Measurements from ENCODE around the gene SDF2L1. TPM values are rescaled to one million over a fixed set of nuclear protein-coding genes. Genes with fewer than 3 reads are reported as not detected.
"Not testable (repeated sequence)": the region's sequence is repeated elsewhere in the genome, so short reads cannot be mapped to it uniquely, and the experiment has no call there.

Gene SDF2L1
- total RNA-seq, 1 donor from 2014 or later, result 36.1 TPM

DNA sequence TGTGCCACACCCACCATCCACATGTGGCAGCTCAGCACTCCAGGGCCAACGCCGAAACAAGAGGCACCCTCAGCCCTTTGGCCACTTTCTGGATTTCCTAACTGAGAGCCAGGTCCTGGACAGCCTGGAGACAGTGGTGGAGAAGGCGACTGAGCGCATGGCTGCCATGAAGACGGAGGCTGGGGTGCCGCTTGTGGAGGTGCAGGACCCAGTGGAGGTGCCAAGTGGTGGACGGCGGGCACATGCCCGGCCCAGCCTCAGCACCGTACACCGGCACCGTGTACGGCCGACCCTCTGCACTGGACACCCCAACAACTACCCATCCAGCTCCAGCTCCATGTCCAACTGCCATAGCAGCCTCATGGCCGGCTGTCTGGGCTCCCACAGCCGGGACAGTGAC lies 8.0 kb upstream of the SDF2L1 start:
- DNase-seq, result no peak
- Histone ChIP-seq H3K4me1 (peaks cover 7% of the 10 kb centered on the region), H3K27me3 (ENCODE audit: low read depth) (no peaks in the 10 kb centered on the region), H3K27ac (no peak overlapping the region), H3K9me3 (no peaks in the 10 kb centered on the region), H3K4me3 (no peak overlapping the region), H3K36me3 (no peaks in the 10 kb centered on the region)
- TF ChIP-seq, protein P1, sequence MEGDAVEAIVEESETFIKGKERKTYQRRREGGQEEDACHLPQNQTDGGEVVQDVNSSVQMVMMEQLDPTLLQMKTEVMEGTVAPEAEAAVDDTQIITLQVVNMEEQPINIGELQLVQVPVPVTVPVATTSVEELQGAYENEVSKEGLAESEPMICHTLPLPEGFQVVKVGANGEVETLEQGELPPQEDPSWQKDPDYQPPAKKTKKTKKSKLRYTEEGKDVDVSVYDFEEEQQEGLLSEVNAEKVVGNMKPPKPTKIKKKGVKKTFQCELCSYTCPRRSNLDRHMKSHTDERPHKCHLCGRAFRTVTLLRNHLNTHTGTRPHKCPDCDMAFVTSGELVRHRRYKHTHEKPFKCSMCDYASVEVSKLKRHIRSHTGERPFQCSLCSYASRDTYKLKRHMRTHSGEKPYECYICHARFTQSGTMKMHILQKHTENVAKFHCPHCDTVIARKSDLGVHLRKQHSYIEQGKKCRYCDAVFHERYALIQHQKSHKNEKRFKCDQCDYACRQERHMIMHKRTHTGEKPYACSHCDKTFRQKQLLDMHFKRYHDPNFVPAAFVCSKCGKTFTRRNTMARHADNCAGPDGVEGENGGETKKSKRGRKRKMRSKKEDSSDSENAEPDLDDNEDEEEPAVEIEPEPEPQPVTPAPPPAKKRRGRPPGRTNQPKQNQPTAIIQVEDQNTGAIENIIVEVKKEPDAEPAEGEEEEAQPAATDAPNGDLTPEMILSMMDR (IDR thresholded peaks at IDR 0.05), result no peak
- intact Hi-C loops (cut with DNase I), result no loop called here
- ATAC-seq, result no peak

DNA sequence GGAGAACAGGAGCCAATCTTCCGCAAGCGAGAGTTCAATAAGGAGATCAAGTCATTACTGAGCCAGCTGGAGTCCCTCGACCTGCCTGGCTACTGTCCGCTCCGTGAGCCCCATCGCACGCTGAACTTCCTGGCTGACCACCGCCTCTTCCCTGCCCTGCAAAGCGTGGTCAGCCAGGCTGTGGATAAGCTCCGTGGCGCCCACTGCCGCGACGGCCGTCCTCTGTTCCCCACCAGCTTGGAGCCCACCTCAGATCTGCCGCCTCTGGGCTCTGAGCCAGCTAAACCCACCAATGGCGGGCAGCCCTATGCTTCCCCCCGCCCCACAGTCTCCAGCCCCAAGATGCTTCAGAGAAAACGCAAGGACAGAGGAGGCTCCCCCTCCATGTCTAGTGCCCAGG lies 7.3 kb upstream of the SDF2L1 start:
- Histone ChIP-seq H3K27me3 (ENCODE audit: low read depth) (no peaks in the 10 kb centered on the region), H3K9me3 (no peaks in the 10 kb centered on the region), H3K4me1 (peaks cover 4% of the 10 kb centered on the region), H3K36me3 (no peaks in the 10 kb centered on the region), H3K4me3 (no peak overlapping the region), H3K27ac (no peak overlapping the region)
- intact Hi-C loops (cut with DNase I), result no loop called here
- TF ChIP-seq, protein P1 (IDR thresholded peaks at IDR 0.05), result no peak
- DNase-seq (no peak), ATAC-seq (no peak)

DNA sequence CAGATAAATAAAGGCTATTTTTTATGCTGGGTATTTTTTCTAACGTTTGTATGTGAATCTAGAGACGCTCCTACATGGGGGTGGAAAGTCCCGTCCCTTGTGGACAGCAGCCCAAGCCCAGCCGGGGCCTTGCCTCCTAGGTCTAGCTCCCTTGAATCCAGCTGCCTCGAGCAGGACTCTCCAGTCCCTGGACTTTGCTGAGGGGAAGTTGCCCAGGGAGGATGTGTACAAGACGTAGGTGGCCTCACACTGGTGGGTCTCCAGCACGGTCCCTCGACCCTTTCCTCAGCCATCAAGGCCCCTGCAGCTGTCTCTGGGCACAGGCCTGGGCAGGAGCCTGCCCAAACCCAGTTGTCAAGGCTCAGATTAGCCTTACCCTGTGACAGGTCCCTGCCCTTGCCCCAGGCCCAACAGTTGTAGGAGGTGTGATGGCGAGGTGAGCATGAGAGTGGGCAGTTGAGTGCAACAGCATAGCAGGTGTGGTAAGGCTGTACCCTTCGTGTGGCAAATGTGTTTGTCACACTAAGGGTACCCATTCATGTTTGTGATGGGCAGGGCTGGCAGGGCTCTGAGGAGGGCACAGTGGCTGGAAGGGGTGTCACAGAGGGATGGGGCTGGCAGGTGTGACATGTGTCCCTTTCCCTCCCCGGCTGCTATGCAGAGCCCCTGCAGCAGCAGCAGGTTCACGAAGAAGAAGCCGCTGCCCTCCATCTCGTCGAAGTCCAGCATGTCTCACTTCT lies 6.2 kb upstream of the SDF2L1 start:
- Histone ChIP-seq H3K4me3 (no peak overlapping the region), H3K36me3 (no peaks in the 10 kb centered on the region), H3K27me3 (ENCODE audit: low read depth) (no peaks in the 10 kb centered on the region), H3K9me3 (no peaks in the 10 kb centered on the region), H3K4me1 (no peaks in the 10 kb centered on the region), H3K27ac (no peak overlapping the region)
- intact Hi-C loops (cut with DNase I), result no loop called here
- ATAC-seq (no peak), DNase-seq (no peak)
- TF ChIP-seq, protein P1 (IDR thresholded peaks at IDR 0.05), result no peak

DNA sequence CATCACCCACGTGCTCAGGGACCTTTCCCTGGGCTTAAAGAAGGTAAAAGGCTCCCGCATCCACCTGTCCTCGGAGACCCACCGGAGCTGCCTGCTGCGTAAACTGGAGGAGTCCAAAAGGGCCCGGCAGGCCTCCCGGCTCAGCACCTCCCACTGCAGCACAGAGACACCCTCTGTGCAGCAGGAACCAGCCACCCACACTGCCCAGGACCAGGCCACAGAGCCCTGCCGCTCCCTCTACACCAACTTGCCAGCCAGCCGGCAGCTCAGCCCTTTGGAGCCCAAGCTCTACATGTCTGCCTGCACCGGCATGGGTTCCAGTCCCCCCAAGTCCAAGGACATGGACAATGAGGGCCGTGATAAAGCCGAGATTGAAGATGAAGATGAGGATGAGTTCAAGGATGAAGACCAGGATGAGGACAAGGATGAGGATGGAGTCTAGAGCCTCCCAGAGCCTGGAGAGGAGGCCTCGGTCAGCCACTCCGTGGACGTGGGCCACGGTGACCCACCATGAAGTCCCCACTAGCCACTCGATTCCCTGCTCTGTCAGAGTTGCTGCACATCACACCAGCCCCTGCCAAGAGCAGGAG lies 5.4 kb upstream of the SDF2L1 start:
- ATAC-seq, result no peak

DNA sequence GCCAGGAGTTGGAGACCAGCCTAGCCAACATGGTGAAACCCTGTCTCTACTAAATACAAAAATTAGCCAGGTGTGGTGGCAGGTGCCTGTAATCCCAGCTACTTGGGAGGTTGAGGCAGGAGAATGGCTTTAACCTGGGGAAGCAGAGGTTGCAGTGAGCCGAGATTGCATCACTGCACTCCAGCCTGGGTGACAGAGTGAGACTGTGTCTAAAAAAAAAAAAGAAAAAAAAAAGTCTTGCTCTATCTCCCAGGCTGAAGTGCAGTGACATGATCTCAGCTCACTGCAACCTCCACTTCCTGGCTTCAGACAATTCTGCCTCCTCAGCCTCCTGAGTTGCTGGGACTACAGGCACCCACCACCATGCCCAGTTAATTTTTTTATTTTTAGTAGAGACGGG lies 4.7 kb upstream of the SDF2L1 start:
- H3K36me3 ChIP-seq; H3K27me3 ChIP-seq (ENCODE audit: low read depth); H3K27ac ChIP-seq; H3K4me3 ChIP-seq; DNase-seq; H3K9me3 ChIP-seq; ATAC-seq; intact Hi-C loops (cut with DNase I); H3K4me1 ChIP-seq: not testable (repeated sequence)

More for the DNA sequence above, 5.4 kb upstream of the SDF2L1 start:
- Histone ChIP-seq H3K4me3 (no peak overlapping the region), H3K27ac (no peak overlapping the region), H3K27me3 (ENCODE audit: low read depth) (no peaks in the 10 kb centered on the region), H3K9me3 (no peaks in the 10 kb centered on the region), H3K4me1 (peaks cover 7% of the 10 kb centered on the region), H3K36me3 (no peaks in the 10 kb centered on the region)
- intact Hi-C loops (cut with DNase I), result no loop called here
- no peak for DNase-seq
- TF ChIP-seq, protein P1 (IDR thresholded peaks at IDR 0.05), result no peak

DNA sequence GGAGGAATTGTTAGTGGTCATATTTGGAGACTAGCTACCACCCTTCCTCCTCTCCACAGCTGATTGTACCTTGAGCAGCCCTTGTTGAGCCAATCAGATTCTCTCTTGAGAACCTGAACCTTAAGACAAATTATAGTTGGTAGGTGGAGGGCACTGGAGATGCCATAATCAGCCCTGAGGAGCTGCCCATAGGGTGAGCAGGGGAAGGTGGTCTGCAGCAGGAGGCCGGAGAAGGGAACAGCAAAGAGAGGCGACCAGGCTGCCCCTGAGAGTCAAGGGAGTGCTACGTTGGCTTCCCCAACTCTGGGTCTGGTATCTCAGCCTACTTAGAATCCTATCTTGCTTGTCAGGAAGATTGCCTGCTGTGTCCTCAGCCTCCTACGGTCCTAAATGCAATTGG lies 2.7 kb upstream of the SDF2L1 start:
- Histone ChIP-seq H3K4me1 (peaks cover 20% of the 10 kb centered on the region), H3K4me3 (no peak overlapping the region), H3K9me3 (no peaks in the 10 kb centered on the region), H3K27ac (no peak overlapping the region), H3K36me3 (peaks cover 8% of the 10 kb centered on the region), H3K27me3 (ENCODE audit: low read depth) (no peaks in the 10 kb centered on the region)
- DNase-seq (no peak), ATAC-seq (no peak)
- intact Hi-C loops (cut with DNase I), result no loop called here
- TF ChIP-seq, protein P1 (IDR thresholded peaks at IDR 0.05), result no peak

Data from lower lobe of right lung (tissue), 2 donors.